MV-4-11 (cell line): ENCODE data around the gene RIMS3.

ENCODE experiments used
- DNase-seq: peaks from one replicate; lab custom pipeline; 2025; lab: John Stamatoyannopoulos, UW

Gene RIMS3

GRCh38 chr1:40653851-40654537, 11.5 kb downstream of the RIMS3 start:
- DNase-seq = no peak

- DNase-seq = no peak
These were observed 12.5 kb downstream of the RIMS3 start for GRCh38 chr1:40652979-40653378.

GRCh38 chr1:40652468-40652867, 13.0 kb downstream of the RIMS3 start:
- no peak for DNase-seq

- no peak for DNase-seq
These were observed 14.2 kb downstream of the RIMS3 start for GRCh38 chr1:40651138-40651857.

GRCh38 chr1:40650075-40650474, 15.4 kb downstream of the RIMS3 start:
- no peak for DNase-seq

- DNase-seq = no peak
These were observed 15.9 kb downstream of the RIMS3 start for GRCh38 chr1:40649592-40649930.

GRCh38 chr1:40648928-40649591, 16.4 kb downstream of the RIMS3 start:
- DNase-seq = no peak

GRCh38 chr1:40648200-40648599, 17.3 kb downstream of the RIMS3 start:
- no peak for DNase-seq

- DNase-seq = no peak
These were observed 19.2 kb downstream of the RIMS3 start for GRCh38 chr1:40646315-40646714.

- DNase-seq = no peak
These were observed 20.3 kb downstream of the RIMS3 start for GRCh38 chr1:40645118-40645680.

- no peak for DNase-seq
These were observed 23.8 kb downstream of the RIMS3 start for GRCh38 chr1:40641601-40642242.

GRCh38 chr1:40640314-40641076, 25.0 kb downstream of the RIMS3 start:
- DNase-seq = no peak

- DNase-seq = no peak
These were observed 27.1 kb downstream of the RIMS3 start for GRCh38 chr1:40638097-40639036.

- DNase-seq = no peak
These were observed 27.9 kb downstream of the RIMS3 start for GRCh38 chr1:40637470-40638007.

- DNase-seq = no peak
These were observed 28.7 kb downstream of the RIMS3 start for GRCh38 chr1:40636777-40637176.

- DNase-seq = no peak
These were observed 29.6 kb downstream of the RIMS3 start for GRCh38 chr1:40635763-40636500.

- DNase-seq = no peak
These were observed 30.4 kb downstream of the RIMS3 start for GRCh38 chr1:40634901-40635655.

GRCh38 chr1:40633931-40634376, 31.5 kb downstream of the RIMS3 start:
- peak; percentile 64 for DNase-seq

- DNase-seq = no peak
These were observed 32.0 kb downstream of the RIMS3 start for GRCh38 chr1:40633523-40633922.
